ENCODE data around the gene TFAM.
"Not testable (repeated sequence)": the region's sequence is repeated elsewhere in the genome, so short reads cannot be mapped to it uniquely, and the experiment has no call there.

TFAM gene

GRCh38 chr10:58373442-58373827 is 11.8 kb upstream of the TFAM start:
- peak; percentile 3 for DNase-seq

- DNase-seq, result no peak
Measured at GRCh38 chr10:58382489-58382995, 2.7 kb upstream of the TFAM start.

GRCh38 chr10:58384095-58384494 is 1.1 kb upstream of the TFAM start:
- no peak for DNase-seq

- no peak for DNase-seq
Measured at GRCh38 chr10:58384544-58384998, 639 bp upstream of the TFAM start.

GRCh38 chr10:58385784-58386112 is 538 bp downstream of the TFAM start:
- DNase-seq, result no peak

GRCh38 chr10:58389024-58389423 is 3.8 kb downstream of the TFAM start:
- DNase-seq, result no peak

- no peak for DNase-seq
Measured at GRCh38 chr10:58393317-58393716, 8.1 kb downstream of the TFAM start.

- DNase-seq, result no peak
Measured at GRCh38 chr10:58394471-58394870, 9.3 kb downstream of the TFAM start.

- no peak for DNase-seq
Measured at GRCh38 chr10:58396057-58396456, 10.8 kb downstream of the TFAM start.

GRCh38 chr10:58397830-58398229 is 12.6 kb downstream of the TFAM start:
- no peak for DNase-seq

- no peak for DNase-seq
Measured at GRCh38 chr10:58399410-58399809, 14.2 kb downstream of the TFAM start.

- no peak for DNase-seq
Measured at GRCh38 chr10:58400609-58401008, 15.4 kb downstream of the TFAM start.

- DNase-seq, result no peak
Measured at GRCh38 chr10:58404001-58404400, 18.8 kb downstream of the TFAM start.

GRCh38 chr10:58409956-58410610 is 24.9 kb downstream of the TFAM start:
- DNase-seq, result no peak

GRCh38 chr10:58412502-58412961 is 27.3 kb downstream of the TFAM start:
- peak; percentile 79 for DNase-seq

GRCh38 chr10:58414270-58415041 is 29.2 kb downstream of the TFAM start:
- DNase-seq, result peak; percentile 40

- no peak for DNase-seq
Measured at GRCh38 chr10:58415757-58416156, 30.5 kb downstream of the TFAM start.

- DNase-seq, result not testable (repeated sequence)
Measured at GRCh38 chr10:58417902-58418301, 32.7 kb downstream of the TFAM start.

- DNase-seq, result no peak
Measured at GRCh38 chr10:58424176-58424575, 39.0 kb downstream of the TFAM start.

GRCh38 chr10:58428436-58428835 is 43.2 kb downstream of the TFAM start:
- DNase-seq, result not testable (repeated sequence)

GRCh38 chr10:58431903-58432302 is 46.7 kb downstream of the TFAM start:
- no peak for DNase-seq

GRCh38 chr10:58433066-58433465 is 47.9 kb downstream of the TFAM start:
- no peak for DNase-seq

GRCh38 chr10:58433571-58433970 is 48.4 kb downstream of the TFAM start:
- DNase-seq, result no peak

- peak; percentile 87 for DNase-seq
Measured at GRCh38 chr10:58435297-58435985, 50.2 kb downstream of the TFAM start.
